ENCODE results near the gene RNFT1. TPM values are rescaled to one million over a fixed set of nuclear protein-coding genes. Genes with fewer than 3 reads are reported as not detected.
A peak's percentile ranks its signal among the peaks of the same experiment; 100 is the strongest.
"Not testable (repeated sequence)": the region's sequence is repeated elsewhere in the genome, so short reads cannot be mapped to it uniquely, and the experiment has no call there.

RNFT1 gene
- polyA plus RNA-seq, 4 donors, result 15.4 to 36.1 (median 21.3) TPM

DNA sequence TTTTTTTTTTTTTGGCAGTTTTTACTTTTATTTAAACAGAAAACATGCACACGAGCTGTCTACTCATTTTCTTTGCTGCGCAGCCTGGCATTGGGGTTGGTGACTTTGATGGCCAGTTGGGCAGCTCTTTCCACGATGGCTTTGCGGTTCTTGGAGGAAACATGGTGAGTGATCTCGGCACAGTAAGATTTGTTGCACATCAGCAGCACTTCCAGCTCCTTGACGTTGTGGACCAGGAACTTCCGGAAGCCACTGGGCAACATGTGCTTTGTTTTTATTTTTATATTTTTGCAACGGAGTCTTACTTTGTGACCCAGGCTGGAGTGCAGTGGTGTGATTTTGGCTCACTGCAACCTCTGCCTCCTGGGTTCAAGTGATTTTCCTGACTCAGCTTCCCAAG lies 8.9 kb upstream of the RNFT1 start:
- 91 to 92% (median 91%) methylated on average over 8 of the region's 8 CpGs for WGBS, 3 donors
- H3K4me3 ChIP-seq (ENCODE audit: low read depth in 1 of 3, low read length in 3 of 3); FAIRE-seq; DNase-seq; H3K27ac ChIP-seq (ENCODE audit: low read depth in 1 of 3, low read length in 2 of 3); H3K36me3 ChIP-seq (ENCODE audit: control insufficient read depth in 3 of 3, insufficient read depth in 2 of 3, low read depth in 1 of 3, low read length in 3 of 3); H3K9me3 ChIP-seq (ENCODE audit: control insufficient read depth in 2 of 2, insufficient read depth in 1 of 2, low read depth in 1 of 2, low read length in 1 of 2); H3K27me3 ChIP-seq (ENCODE audit: control insufficient read depth in 3 of 3, insufficient read depth in 3 of 3, low read length in 3 of 3); H3K4me1 ChIP-seq (ENCODE audit: control insufficient read depth in 3 of 3, insufficient read depth in 2 of 3, low read depth in 1 of 3, low read length in 2 of 3): not testable (repeated sequence)

GRCh38 chr17:59972778-59973177 lies 8.2 kb upstream of the RNFT1 start:
- H3K27ac ChIP-seq (ENCODE audit: low read depth in 1 of 3, low read length in 2 of 3), result no peak overlapping the region
- DNase-seq (no peak), FAIRE-seq (no peak)
- no peaks in the 10 kb centered on the region for H3K9me3 ChIP-seq (ENCODE audit: control insufficient read depth in 2 of 2, insufficient read depth in 1 of 2, low read depth in 1 of 2, low read length in 1 of 2)
- WGBS, 3 donors, result 82 to 100% (median 98%) methylated on average over 1 of the region's 1 CpG
- no peak overlapping the region for H3K4me3 ChIP-seq (ENCODE audit: low read depth in 1 of 3, low read length in 3 of 3)
- H3K27me3 ChIP-seq (ENCODE audit: control insufficient read depth in 3 of 3, insufficient read depth in 3 of 3, low read length in 3 of 3), result no peaks in the 10 kb centered on the region
- no peaks in the 10 kb centered on the region for H3K36me3 ChIP-seq (ENCODE audit: control insufficient read depth in 3 of 3, insufficient read depth in 2 of 3, low read depth in 1 of 3, low read length in 3 of 3)
- no peaks in the 10 kb centered on the region for H3K4me1 ChIP-seq (ENCODE audit: control insufficient read depth in 3 of 3, insufficient read depth in 2 of 3, low read depth in 1 of 3, low read length in 2 of 3)

GRCh38 chr17:59971771-59972170 lies 7.2 kb upstream of the RNFT1 start:
- 84 to 88% (median 87%) methylated on average over 2 of the region's 2 CpGs for WGBS, 3 donors
- DNase-seq; FAIRE-seq; H3K27ac ChIP-seq (ENCODE audit: low read depth in 1 of 3, low read length in 2 of 3); H3K9me3 ChIP-seq (ENCODE audit: control insufficient read depth in 2 of 2, insufficient read depth in 1 of 2, low read depth in 1 of 2, low read length in 1 of 2); H3K27me3 ChIP-seq (ENCODE audit: control insufficient read depth in 3 of 3, insufficient read depth in 3 of 3, low read length in 3 of 3); H3K36me3 ChIP-seq (ENCODE audit: control insufficient read depth in 3 of 3, insufficient read depth in 2 of 3, low read depth in 1 of 3, low read length in 3 of 3); H3K4me1 ChIP-seq (ENCODE audit: control insufficient read depth in 3 of 3, insufficient read depth in 2 of 3, low read depth in 1 of 3, low read length in 2 of 3); H3K4me3 ChIP-seq (ENCODE audit: low read depth in 1 of 3, low read length in 3 of 3): not testable (repeated sequence)

DNA sequence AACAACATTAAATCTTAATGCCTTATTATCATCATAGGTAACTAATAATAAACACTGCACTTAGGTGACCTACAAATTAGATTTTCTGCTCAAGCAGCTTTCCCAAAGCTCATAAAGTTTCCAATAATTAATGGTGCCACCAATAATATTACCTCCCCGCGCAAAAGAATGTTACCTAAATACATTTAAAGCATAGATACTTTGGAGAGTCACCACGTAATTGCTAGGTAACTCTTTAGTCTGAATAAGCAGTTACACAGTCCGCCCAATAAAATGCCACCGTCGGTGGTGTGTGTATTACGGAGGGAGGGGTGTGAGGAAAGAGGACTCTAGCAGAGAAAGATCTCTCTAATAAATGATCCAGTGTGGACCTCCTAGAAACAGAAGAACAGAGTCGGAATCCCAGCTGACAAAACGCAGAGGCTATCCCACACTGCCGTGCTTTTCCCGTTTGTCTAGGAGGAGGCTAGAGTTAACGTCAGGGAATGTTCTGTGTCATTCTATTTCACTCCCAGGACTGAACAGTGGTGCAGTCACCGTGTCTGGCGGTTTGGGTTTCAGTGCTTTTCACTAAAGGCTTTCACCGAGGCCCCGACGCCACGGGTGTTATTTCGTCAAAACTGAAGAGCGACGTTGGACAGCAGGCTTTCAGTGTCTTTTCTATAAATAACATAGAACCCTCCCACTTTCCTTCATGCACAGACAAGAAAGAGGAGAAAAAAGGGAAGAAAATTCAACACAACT lies 630 bp downstream of the RNFT1 start:
- Histone ChIP-seq H3K4me3 (ENCODE audit: low read depth in 1 of 3, low read length in 3 of 3) (peak overlapping the region; percentile 91 to 96 (median 91)), H3K27me3 (ENCODE audit: control insufficient read depth in 3 of 3, insufficient read depth in 3 of 3, low read length in 3 of 3) (no peaks in the 10 kb centered on the region), H3K36me3 (ENCODE audit: control insufficient read depth in 3 of 3, insufficient read depth in 2 of 3, low read depth in 1 of 3, low read length in 3 of 3) (peaks cover 0 to 7% (median 2%) of the 10 kb centered on the region in 3 donors), H3K27ac (ENCODE audit: low read depth in 1 of 3, low read length in 2 of 3) (peak overlapping the region; percentile 93 to 97 (median 94)), H3K4me1 (ENCODE audit: control insufficient read depth in 3 of 3, insufficient read depth in 2 of 3, low read depth in 1 of 3, low read length in 2 of 3) (peaks cover 0 to 11% (median 0%) of the 10 kb centered on the region in 3 donors), H3K9me3 (ENCODE audit: control insufficient read depth in 2 of 2, insufficient read depth in 1 of 2, low read depth in 1 of 2, low read length in 1 of 2) (no peaks in the 10 kb centered on the region)
- no peak for FAIRE-seq
- DNase-seq, result peak in 1 of 2 donors; percentile 58
- WGBS, 3 donors, result 1 to 4% (median 2%) methylated on average over 21 of the region's 21 CpGs

DNA sequence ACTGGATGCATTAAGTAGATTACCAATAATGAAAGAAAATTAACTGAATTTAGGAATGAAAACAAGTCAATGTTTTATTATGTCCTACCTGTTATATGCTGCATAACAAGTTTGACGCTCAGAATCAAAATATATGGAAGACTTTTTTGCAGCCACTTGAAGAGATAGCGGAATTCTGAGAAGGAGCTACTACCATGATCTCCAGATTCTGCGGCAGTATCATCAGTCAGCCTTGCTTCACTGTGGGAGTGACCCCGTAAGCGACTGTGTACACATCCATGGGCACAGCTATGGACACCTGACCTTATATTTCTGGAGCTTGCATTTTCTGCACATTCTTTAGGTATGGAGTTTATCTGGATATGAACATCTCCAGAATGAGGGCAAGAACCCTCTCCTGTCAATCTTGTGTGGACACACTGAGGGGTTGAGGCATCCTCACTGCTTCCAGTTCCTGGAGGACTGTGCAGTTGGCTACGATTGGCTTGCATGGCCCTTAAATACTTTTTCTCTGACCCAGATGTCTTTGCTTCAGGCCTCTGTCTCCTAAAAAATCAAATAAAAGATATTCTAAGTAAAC lies 1.7 kb downstream of the RNFT1 start:
- Histone ChIP-seq H3K27ac (ENCODE audit: low read depth in 1 of 3, low read length in 2 of 3) (no peak overlapping the region), H3K36me3 (ENCODE audit: control insufficient read depth in 3 of 3, insufficient read depth in 2 of 3, low read depth in 1 of 3, low read length in 3 of 3) (peaks cover 0 to 7% (median 2%) of the 10 kb centered on the region in 3 donors), H3K4me1 (ENCODE audit: control insufficient read depth in 3 of 3, insufficient read depth in 2 of 3, low read depth in 1 of 3, low read length in 2 of 3) (peaks cover 0 to 11% (median 0%) of the 10 kb centered on the region in 3 donors), H3K4me3 (ENCODE audit: low read depth in 1 of 3, low read length in 3 of 3) (peak overlapping the region in 1 of 3 donors; percentile 96), H3K9me3 (ENCODE audit: control insufficient read depth in 2 of 2, insufficient read depth in 1 of 2, low read depth in 1 of 2, low read length in 1 of 2) (no peaks in the 10 kb centered on the region), H3K27me3 (ENCODE audit: control insufficient read depth in 3 of 3, insufficient read depth in 3 of 3, low read length in 3 of 3) (no peaks in the 10 kb centered on the region)
- no peak for DNase-seq
- FAIRE-seq, result no peak
- 93 to 96% (median 94%) methylated on average over 6 of the region's 6 CpGs for WGBS, 3 donors

GRCh38 chr17:59959574-59959973 lies 5.0 kb downstream of the RNFT1 start:
- not testable (repeated sequence) for H3K27ac ChIP-seq (ENCODE audit: low read depth in 1 of 3, low read length in 2 of 3); H3K4me3 ChIP-seq (ENCODE audit: low read depth in 1 of 3, low read length in 3 of 3); FAIRE-seq; H3K4me1 ChIP-seq (ENCODE audit: control insufficient read depth in 3 of 3, insufficient read depth in 2 of 3, low read depth in 1 of 3, low read length in 2 of 3); H3K9me3 ChIP-seq (ENCODE audit: control insufficient read depth in 2 of 2, insufficient read depth in 1 of 2, low read depth in 1 of 2, low read length in 1 of 2); DNase-seq; H3K27me3 ChIP-seq (ENCODE audit: control insufficient read depth in 3 of 3, insufficient read depth in 3 of 3, low read length in 3 of 3)
- peaks cover 0 to 11% (median 2%) of the 10 kb centered on the region in 3 donors for H3K36me3 ChIP-seq (ENCODE audit: control insufficient read depth in 3 of 3, insufficient read depth in 2 of 3, low read depth in 1 of 3, low read length in 3 of 3)
- 96 to 98% (median 98%) methylated on average over 8 of the region's 8 CpGs for WGBS, 3 donors

DNA sequence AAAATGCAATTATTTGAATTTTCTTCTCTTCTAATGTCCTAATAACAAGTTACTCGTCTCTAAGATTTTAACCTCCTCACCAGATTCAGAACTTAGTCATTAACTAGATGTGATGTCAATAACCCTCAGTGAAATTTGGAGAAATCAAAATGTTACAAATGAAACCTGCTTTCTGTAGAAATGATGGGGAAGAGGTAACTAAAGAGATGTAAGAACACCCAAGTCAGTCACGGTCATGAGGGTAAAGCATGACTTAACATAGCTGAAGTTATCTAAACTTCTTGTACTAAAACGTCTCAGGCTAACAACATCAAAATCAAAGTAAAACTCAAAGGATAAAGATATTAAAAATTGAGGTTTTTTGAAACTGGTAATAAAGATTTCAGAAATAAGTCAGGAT lies 9.7 kb downstream of the RNFT1 start:
- WGBS, 3 donors, result 84 to 88% (median 87%) methylated on average over 3 of the region's 3 CpGs
- Histone ChIP-seq H3K9me3 (ENCODE audit: control insufficient read depth in 2 of 2, insufficient read depth in 1 of 2, low read depth in 1 of 2, low read length in 1 of 2) (no peaks in the 10 kb centered on the region), H3K27ac (ENCODE audit: low read depth in 1 of 3, low read length in 2 of 3) (no peak overlapping the region), H3K36me3 (ENCODE audit: control insufficient read depth in 3 of 3, insufficient read depth in 2 of 3, low read depth in 1 of 3, low read length in 3 of 3) (peaks cover 0 to 10% (median 2%) of the 10 kb centered on the region in 3 donors), H3K27me3 (ENCODE audit: control insufficient read depth in 3 of 3, insufficient read depth in 3 of 3, low read length in 3 of 3) (no peaks in the 10 kb centered on the region), H3K4me3 (ENCODE audit: low read depth in 1 of 3, low read length in 3 of 3) (no peak overlapping the region), H3K4me1 (ENCODE audit: control insufficient read depth in 3 of 3, insufficient read depth in 2 of 3, low read depth in 1 of 3, low read length in 2 of 3) (no peaks in the 10 kb centered on the region)
- no peak for DNase-seq
- no peak for FAIRE-seq

- H3K9me3 ChIP-seq (ENCODE audit: control insufficient read depth in 2 of 2, insufficient read depth in 1 of 2, low read depth in 1 of 2, low read length in 1 of 2), result no peaks in the 10 kb centered on the region
- 85 to 89% (median 89%) methylated on average over 3 of the region's 3 CpGs for WGBS, 3 donors
- H3K27ac ChIP-seq (ENCODE audit: low read depth in 1 of 3, low read length in 2 of 3), result no peak overlapping the region
- H3K27me3 ChIP-seq (ENCODE audit: control insufficient read depth in 3 of 3, insufficient read depth in 3 of 3, low read length in 3 of 3), result no peaks in the 10 kb centered on the region
- H3K36me3 ChIP-seq (ENCODE audit: control insufficient read depth in 3 of 3, insufficient read depth in 2 of 3, low read depth in 1 of 3, low read length in 3 of 3), result peaks cover 3 to 6% (median 3%) of the 10 kb centered on the region in 3 donors
- DNase-seq (no peak), FAIRE-seq (no peak)
- H3K4me1 ChIP-seq (ENCODE audit: control insufficient read depth in 3 of 3, insufficient read depth in 2 of 3, low read depth in 1 of 3, low read length in 2 of 3), result no peaks in the 10 kb centered on the region
- no peak overlapping the region for H3K4me3 ChIP-seq (ENCODE audit: low read depth in 1 of 3, low read length in 3 of 3)
Observed at GRCh38 chr17:59950049-59950448, 14.5 kb downstream of the RNFT1 start.
